Measurements from ENCODE around the gene LCLAT1.
"Not testable (repeated sequence)": the region's sequence is repeated elsewhere in the genome, so short reads cannot be mapped to it uniquely, and the experiment has no call there.

The LCLAT1 gene

DNA sequence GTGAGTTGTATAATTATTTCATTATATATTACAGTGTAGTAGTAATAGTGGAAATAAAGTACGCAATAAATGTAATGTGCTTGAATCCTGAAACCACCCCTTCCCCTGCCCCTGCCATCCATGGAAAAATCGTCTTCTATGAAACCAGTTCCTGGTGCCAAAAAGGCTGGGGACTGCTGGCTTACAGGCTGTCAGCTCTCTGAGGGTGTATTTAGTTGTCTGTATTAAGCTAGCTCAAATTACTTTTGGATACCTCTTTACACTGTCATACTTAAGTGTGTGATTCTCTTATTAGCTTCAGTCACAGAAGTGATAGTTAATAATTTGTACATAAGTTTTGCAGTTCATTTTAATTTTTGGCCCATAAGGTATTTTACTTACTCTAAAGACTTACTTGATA lies 29.6 kb downstream of the LCLAT1 start:
- no peak for TF ChIP-seq POLR2A (IDR thresholded peaks at IDR 0.05; ENCODE audit: low read length)
- TF ChIP-seq GATA1 (IDR thresholded peaks at IDR 0.05; ENCODE audit: low read depth, low read length), result no peak
- DNase-seq, result no peak

DNA sequence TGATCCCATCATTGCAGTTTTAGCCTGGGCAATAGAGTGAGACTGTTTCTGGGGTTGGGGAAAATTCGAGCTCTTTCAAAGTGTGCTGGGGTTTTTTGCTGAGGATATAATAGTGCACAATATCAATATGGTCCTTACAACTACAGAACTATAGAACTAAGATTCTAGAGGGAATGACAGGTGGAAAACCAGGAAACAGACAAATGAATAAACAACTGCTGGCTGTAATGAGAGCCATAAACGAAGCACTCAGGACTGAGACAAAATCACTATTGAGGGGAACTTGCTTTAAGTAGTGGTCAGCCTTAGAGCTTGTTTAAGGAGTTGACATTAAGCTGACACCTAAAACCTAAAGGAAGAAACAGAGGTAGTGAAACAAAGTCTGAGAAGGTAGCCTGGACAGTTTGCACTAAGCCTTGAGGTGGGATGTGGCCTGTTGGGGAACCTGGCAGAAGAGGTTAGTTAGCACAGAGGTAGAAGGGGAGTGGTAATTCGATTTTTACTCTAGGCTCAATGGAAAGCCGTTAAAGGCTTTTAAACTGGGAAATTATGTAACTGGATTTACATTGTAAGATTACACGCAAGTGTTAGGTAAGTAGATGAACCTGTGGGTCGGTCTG lies 33.8 kb downstream of the LCLAT1 start:
- DNase-seq, result no peak
- TF ChIP-seq POLR2A (IDR thresholded peaks at IDR 0.05; ENCODE audit: low read length) (no peak), GATA1 (IDR thresholded peaks at IDR 0.05; ENCODE audit: low read depth, low read length) (no peak)

DNA sequence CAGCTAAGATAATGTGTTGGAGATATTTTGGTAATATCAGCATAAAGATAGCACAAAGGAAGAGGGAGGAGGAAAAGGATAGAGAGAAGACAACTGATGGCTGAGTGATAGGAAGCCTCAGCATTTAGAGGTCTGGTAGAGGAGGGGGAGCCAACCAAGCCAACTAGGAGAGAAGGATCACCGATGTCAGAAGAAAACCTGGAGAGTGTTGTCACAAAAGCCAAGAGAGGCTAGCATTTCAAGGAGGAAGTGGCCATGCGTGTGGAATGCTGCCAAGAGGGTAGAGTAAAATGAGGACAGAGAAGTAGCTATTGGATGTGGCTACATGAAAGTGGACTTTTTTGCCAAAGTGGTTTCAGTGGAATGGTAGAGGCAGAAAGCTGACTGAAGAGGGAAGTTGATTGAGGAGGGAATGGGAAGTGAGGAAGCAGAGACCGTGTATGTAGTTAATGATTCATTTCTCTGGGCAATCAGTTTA lies 34.3 kb downstream of the LCLAT1 start:
- DNase-seq, result no peak
- no peak for TF ChIP-seq GATA1 (IDR thresholded peaks at IDR 0.05; ENCODE audit: low read depth, low read length)
- TF ChIP-seq POLR2A (IDR thresholded peaks at IDR 0.05; ENCODE audit: low read length), result no peak

DNA sequence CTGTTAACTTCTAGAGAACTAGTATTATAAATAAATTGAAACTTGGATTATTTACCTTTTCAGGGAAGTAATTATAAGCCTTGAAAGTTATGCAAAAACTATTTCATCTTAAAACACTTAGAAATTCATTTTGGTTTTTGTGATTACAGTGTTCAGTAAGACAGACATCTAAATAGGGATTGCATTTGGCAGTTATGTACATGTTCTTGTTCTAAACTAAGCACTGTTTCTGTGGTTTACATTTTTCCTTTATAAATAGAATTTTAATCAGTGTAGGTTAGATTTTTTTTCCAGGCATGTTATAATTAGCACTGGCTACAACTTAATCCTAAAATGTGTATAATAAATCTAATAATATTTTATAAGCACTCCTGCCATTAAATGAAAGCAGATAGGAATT lies 35.0 kb downstream of the LCLAT1 start:
- DNase-seq, result no peak
- TF ChIP-seq POLR2A (IDR thresholded peaks at IDR 0.05; ENCODE audit: low read length), result no peak
- no peak for TF ChIP-seq GATA1 (IDR thresholded peaks at IDR 0.05; ENCODE audit: low read depth, low read length)

DNA sequence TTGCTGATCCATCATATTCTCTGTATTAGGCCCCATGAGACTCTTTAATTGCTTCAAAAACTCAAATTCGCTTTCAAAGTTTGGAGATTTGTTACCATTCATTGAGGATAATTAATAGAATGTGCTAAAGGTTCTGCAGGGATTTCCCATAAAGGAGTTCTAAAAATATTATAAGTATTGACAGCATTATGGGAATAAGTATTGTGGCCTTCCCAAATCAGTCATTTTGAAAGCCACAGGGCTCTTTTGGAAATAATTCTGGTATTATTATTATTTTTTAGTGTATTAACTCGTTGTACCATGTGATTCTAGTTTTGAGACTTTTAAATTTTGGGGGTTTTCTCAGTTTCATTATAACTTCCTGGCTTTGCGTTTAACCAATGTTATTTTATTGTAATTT lies 37.1 kb downstream of the LCLAT1 start:
- TF ChIP-seq GATA1 (IDR thresholded peaks at IDR 0.05; ENCODE audit: low read depth, low read length) (no peak), POLR2A (IDR thresholded peaks at IDR 0.05; ENCODE audit: low read length) (no peak)
- DNase-seq, result no peak

DNA sequence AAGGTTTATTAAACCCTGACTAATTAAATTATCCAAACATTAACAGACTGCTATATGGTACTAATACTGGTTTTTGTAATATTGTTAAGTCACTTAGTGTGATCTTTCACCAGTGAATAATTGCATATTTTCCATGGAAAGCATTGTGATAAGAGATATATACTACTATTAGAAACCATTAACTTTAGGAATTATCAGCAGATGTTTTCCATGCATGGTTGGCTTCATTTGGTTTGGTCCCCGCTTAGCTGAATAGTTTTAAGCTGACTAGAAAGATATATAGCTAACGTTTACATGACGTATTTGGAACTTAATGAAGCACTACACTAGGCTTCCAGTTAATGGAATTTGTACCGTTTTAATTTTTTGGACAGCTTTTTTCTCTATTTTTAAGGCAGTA lies 37.9 kb downstream of the LCLAT1 start:
- TF ChIP-seq POLR2A (IDR thresholded peaks at IDR 0.05; ENCODE audit: low read length) (no peak), GATA1 (IDR thresholded peaks at IDR 0.05; ENCODE audit: low read depth, low read length) (no peak)
- no peak for DNase-seq

DNA sequence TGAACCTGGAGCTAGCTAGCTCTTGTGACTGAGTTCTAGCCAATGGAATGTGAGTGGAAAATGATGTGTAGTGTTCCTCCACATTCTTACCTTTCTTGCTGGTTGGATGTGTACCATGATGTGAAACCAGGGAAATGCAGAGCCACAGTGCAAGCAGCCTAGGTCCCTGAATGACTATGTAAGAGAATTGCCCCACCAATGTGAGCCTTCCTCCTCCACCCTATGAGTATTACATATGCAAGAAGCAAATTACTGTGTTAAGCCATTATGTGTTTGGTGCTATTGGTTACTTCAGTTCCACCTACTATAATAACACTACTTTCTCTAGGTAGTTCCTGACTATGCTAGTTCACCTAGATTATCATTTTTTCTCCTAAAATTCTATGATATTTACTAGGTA lies 39.6 kb downstream of the LCLAT1 start:
- TF ChIP-seq POLR2A (IDR thresholded peaks at IDR 0.05; ENCODE audit: low read length), result no peak
- TF ChIP-seq GATA1 (IDR thresholded peaks at IDR 0.05; ENCODE audit: low read depth, low read length), result no peak
- DNase-seq, result no peak

DNA sequence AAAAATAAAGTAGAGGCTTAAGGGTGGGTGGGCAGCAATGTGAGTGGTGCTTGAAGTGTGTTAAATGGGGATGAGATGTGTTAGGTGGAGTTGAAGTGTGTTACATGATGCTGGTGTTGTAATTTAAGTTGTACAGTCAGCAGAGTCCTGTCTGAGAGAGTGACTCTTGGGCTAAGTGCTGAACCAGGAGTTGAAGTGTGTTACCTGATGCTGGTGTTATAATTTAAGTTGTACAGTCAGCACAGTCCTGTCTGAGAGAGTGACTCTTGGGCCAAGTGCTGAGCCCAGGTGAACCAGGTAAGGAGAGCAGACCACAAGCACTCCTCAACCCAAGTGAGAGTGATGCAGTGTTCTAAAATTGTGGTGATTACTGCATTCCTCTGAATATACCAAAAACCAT lies 40.6 kb downstream of the LCLAT1 start:
- no peak for TF ChIP-seq GATA1 (IDR thresholded peaks at IDR 0.05; ENCODE audit: low read depth, low read length)
- no peak for TF ChIP-seq POLR2A (IDR thresholded peaks at IDR 0.05; ENCODE audit: low read length)

DNA sequence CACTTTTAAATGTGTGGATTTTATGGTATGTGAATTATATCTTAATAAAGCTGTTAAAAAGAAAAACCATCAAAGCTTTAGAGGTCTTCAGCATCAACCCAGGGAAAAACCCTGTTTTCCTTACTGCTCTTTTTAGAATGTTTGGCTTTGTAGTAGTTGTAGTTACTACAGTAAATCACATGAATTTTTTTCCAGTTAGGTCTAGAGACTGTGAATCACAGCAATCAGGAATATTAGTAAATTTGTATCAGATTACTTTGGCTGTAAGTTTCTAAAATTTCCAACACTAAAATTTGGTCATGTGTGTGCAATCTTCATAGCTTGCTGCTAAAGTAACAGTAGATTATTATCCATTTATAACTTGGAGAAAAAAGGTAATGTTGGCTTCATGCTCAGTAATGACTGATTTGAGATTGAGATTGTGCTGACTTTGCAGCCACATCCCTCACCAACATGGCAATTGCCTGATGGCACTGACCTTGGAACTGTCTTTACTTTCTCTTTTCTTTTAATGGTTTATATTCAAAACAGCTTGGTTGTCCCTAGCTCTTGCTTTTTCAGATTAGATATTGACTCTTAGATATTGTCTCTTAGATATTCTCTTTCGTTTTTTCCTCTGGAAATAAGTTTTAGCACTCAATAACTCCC lies 41.1 kb downstream of the LCLAT1 start:
- DNase-seq, result no peak
- TF ChIP-seq POLR2A (IDR thresholded peaks at IDR 0.05; ENCODE audit: low read length) (no peak), GATA1 (IDR thresholded peaks at IDR 0.05; ENCODE audit: low read depth, low read length) (no peak)

More for the DNA sequence above, 40.6 kb downstream of the LCLAT1 start:
- no peak for DNase-seq

DNA sequence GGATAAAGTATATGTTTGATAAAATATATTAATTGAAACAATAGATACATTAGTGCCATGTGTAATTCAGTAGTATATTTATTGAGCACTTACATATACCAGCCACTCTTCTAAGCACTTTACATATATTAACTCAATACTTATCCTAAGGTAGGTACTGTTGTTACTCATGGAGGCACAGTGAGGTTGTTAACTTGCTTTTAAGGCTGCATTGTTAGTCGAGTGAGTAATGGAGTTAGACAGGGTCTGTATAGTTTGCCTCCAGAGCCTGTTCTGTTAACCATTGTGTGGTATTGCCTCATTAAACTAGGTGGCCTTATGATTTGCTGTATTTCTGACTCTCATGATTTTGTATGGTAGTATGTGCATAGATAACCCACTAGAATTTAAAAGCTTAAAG lies 44.2 kb downstream of the LCLAT1 start:
- no peak for TF ChIP-seq GATA1 (IDR thresholded peaks at IDR 0.05; ENCODE audit: low read depth, low read length)
- TF ChIP-seq POLR2A (IDR thresholded peaks at IDR 0.05; ENCODE audit: low read length), result no peak

DNA sequence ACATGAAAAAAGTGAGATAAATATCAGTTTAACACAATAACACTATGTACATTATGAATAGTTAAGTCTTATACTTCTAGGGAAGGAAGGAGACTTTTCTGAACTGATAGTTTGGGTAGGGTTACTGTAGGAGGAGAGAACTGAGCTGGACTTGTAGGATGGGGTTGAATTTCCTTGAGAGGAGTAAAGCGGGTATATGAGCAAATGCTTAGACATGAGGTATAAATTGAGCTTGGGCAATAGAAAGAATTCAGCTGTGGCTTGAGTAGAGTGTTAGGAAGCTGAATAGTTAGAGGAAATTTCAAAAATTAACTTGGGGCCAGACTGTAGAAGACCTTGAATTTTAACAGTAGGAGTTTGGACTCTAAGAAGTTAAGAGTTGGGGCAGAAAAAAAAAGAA lies 45.1 kb downstream of the LCLAT1 start:
- DNase-seq, result no peak
- TF ChIP-seq POLR2A (IDR thresholded peaks at IDR 0.05; ENCODE audit: low read length) (no peak), GATA1 (IDR thresholded peaks at IDR 0.05; ENCODE audit: low read depth, low read length) (no peak)

More for the DNA sequence above, 44.2 kb downstream of the LCLAT1 start:
- DNase-seq, result no peak

DNA sequence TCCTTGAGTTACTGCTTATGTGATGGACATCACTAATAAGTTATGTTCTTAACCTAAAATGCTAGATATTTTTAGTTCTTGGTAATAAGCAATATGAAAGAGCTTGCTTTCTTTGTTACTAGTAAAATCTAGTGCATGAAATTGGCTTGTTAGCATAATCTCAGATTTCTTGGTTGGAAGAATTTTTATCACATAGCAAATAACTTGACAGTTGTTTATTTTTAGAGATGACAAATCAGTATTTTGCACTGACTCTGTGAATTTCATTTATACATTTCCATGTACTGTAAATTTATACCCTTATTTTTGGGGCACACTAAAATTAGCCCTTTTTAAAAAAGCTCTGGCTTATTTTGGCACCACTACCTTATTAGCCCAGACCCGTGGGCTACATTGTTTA lies 45.6 kb downstream of the LCLAT1 start:
- DNase-seq, result no peak
- TF ChIP-seq GATA1 (IDR thresholded peaks at IDR 0.05; ENCODE audit: low read depth, low read length) (no peak), POLR2A (IDR thresholded peaks at IDR 0.05; ENCODE audit: low read length) (no peak)

DNA sequence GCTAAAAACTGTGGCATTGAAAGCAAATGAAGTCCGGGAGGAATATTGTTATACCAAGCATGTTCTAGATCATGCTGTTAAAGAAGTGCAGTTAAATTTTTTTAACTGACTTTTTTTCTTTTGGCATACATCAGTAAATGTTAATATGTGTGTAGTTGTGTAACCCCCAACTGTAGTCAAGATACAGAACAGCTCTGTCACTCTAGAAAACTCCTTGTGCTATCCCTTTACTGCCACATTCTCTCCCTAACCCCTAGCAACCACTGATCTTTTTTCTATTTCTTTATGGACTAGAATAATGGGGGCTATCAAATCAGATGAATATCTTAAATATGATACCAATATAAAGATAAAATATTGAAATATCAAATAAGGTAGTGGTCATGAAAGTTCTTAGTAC lies 46.4 kb downstream of the LCLAT1 start:
- DNase-seq, result no peak
- TF ChIP-seq POLR2A (IDR thresholded peaks at IDR 0.05; ENCODE audit: low read length) (no peak), GATA1 (IDR thresholded peaks at IDR 0.05; ENCODE audit: low read depth, low read length) (no peak)

DNA sequence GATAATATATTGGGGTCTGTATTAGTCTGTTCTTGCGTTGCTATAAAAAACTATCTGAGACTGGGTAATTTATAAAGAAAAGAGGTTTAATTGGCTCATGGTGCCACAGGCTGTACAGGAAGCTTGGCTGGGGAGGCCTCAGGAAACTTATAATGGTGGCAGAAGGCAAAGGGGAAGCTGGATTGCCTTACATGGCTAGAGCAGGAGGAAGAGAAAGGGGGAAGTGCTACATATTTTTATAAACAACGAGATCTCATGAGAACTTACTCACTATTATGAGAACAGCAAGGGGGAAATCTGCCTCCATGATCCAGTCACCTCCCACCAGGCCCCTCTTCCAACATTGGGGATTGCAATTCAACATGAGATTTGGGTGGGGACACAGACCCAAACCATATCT lies 48.9 kb downstream of the LCLAT1 start:
- not testable (repeated sequence) for DNase-seq

DNA sequence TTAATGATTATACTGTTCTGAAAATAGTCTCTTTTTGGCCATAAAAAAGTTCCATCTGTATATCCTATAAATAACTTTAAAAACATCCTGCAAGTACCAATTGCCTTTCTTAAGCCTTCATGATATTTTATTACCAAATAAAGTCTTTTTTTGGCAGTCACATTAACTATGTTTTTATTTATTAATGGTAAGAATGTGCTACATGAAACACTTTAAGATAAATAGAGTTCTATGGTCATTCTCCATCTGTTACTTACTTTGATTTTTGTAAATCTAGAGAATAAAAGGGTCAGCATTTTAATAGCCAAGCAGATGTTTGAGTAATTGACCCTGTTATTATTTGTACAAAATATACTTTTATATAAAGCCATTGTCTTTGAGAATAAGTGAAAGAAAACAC lies 52.6 kb downstream of the LCLAT1 start:
- TF ChIP-seq POLR2A (IDR thresholded peaks at IDR 0.05; ENCODE audit: low read length) (no peak), GATA1 (IDR thresholded peaks at IDR 0.05; ENCODE audit: low read depth, low read length) (no peak)
- DNase-seq, result no peak

Data from erythroblast (primary cell).